DMS153 (cell line): ENCODE data around the gene AP1AR.

ENCODE experiments used
- DNase-seq: peaks from one replicate; lab custom pipeline; 2025; lab: John Stamatoyannopoulos, UW

The AP1AR gene

GRCh38 chr4:112312610-112313239 is 81.1 kb downstream of the AP1AR start:
- no peak for DNase-seq

- DNase-seq, result no peak
These were observed 83.9 kb downstream of the AP1AR start for GRCh38 chr4:112315446-112315845.

GRCh38 chr4:112316360-112316759 is 84.8 kb downstream of the AP1AR start:
- DNase-seq, result no peak

- no peak for DNase-seq
These were observed 86.9 kb downstream of the AP1AR start for GRCh38 chr4:112318239-112319142.
